Gastroesophageal sphincter (tissue), 3 donors: Measurements from ENCODE around the gene OPN1MW.
"Not testable (repeated sequence)": the region's sequence is repeated elsewhere in the genome, so short reads cannot be mapped to it uniquely, and the experiment has no call there.

Experiments used
- CTCF ChIP-seq, 4 experiments: fragments of 200-600 bp in 2 of 4; fragments of 450-650 bp in 2 of 4; sonication (generic) in 1 of 4; IDR thresholded peaks; one replicate each; pipeline ENCODE4 v1.5.1; 2017 to 2019; ENCODE audit warnings: antibody characterized with exemption in 4 of 4, mild to moderate bottlenecking in 2 of 4, moderate library complexity in 2 of 4
- EP300 ChIP-seq: sonication (generic); formaldehyde crosslinking; IDR thresholded peaks from one replicate; pipeline ENCODE4 v1.6.1; 2017; ENCODE audit warnings: antibody characterized with exemption, mild to moderate bottlenecking
- POLR2A ChIP-seq, 2 donors: fragments of 450-650 bp; IDR thresholded peaks; one replicate each; pipeline ENCODE4 v1.6.1; 2017; ENCODE audit warnings: antibody characterized with exemption in 2 of 2, mild to moderate bottlenecking in 2 of 2, moderate library complexity in 1 of 2

GRCh38 chrX:154192846-154193245 lies 10.4 kb downstream of the OPN1MW start:
- not testable (repeated sequence) for TF ChIP-seq CTCF (IDR thresholded peaks at IDR 0.05); EP300; POLR2A (IDR thresholded peaks at IDR 0.05)
